GM21360 (cell line): Measurements from ENCODE around the gene KANK2.

Experiments used
- ATAC-seq: cut with Tn5 transposase; IDR thresholded peaks from one replicate; pipeline ENCODE4 v1.9.1; 2021; ENCODE audit warnings: mild to moderate bottlenecking, moderate library complexity; ENCODE audit not compliant: unreplicated experiment

KANK2 gene

GRCh38 chr19:11226716-11227166 is 29.4 kb upstream of the KANK2 start:
- ATAC-seq = no peak

- no peak for ATAC-seq
Measured at GRCh38 chr19:11225815-11226214, 28.5 kb upstream of the KANK2 start.

- ATAC-seq = no peak
Measured at GRCh38 chr19:11225172-11225571, 27.8 kb upstream of the KANK2 start.

- no peak for ATAC-seq
Measured at GRCh38 chr19:11224429-11224828, 27.1 kb upstream of the KANK2 start.

- no peak for ATAC-seq
Measured at GRCh38 chr19:11223200-11223599, 25.9 kb upstream of the KANK2 start.

- no peak for ATAC-seq
Measured at GRCh38 chr19:11221082-11221598, 23.8 kb upstream of the KANK2 start.

GRCh38 chr19:11214387-11214786 is 17.0 kb upstream of the KANK2 start:
- ATAC-seq = no peak

- no peak for ATAC-seq
Measured at GRCh38 chr19:11210656-11210928, 13.2 kb upstream of the KANK2 start.

- no peak for ATAC-seq
Measured at GRCh38 chr19:11209839-11210655, 12.7 kb upstream of the KANK2 start.

- ATAC-seq = no peak
Measured at GRCh38 chr19:11208561-11209471, 11.5 kb upstream of the KANK2 start.

GRCh38 chr19:11205939-11206570 is 8.7 kb upstream of the KANK2 start:
- ATAC-seq = no peak

- no peak for ATAC-seq
Measured at GRCh38 chr19:11204943-11205349, 7.6 kb upstream of the KANK2 start.

GRCh38 chr19:11204076-11204602 is 6.8 kb upstream of the KANK2 start:
- no peak for ATAC-seq

GRCh38 chr19:11203194-11204075 is 6.1 kb upstream of the KANK2 start:
- ATAC-seq = no peak

- no peak for ATAC-seq
Measured at GRCh38 chr19:11202488-11203193, 5.3 kb upstream of the KANK2 start.

- ATAC-seq = no peak
Measured at GRCh38 chr19:11201791-11202190, 4.4 kb upstream of the KANK2 start.

- ATAC-seq = no peak
Measured at GRCh38 chr19:11200931-11201330, 3.6 kb upstream of the KANK2 start.

GRCh38 chr19:11200015-11200574 is 2.8 kb upstream of the KANK2 start:
- ATAC-seq = no peak

GRCh38 chr19:11199517-11199916 is 2.2 kb upstream of the KANK2 start:
- ATAC-seq = no peak
